GM18951 (cell line): ENCODE measurements around the gene FOXK2.

ENCODE experiments used
- POLR2A ChIP-seq: IDR thresholded peaks from 4 replicates; pipeline ENCODE4 v1.6.1; 2011; ENCODE audit warnings: mild to moderate bottlenecking; ENCODE audit not compliant: insufficient read length, insufficient read depth; ENCODE audit errors: extremely low read depth
- in situ Hi-C: fragments of 300-500 bp; cut with MboI; formaldehyde crosslinking; loops from one replicate; pipeline ENCODE4 v1.12.0; 2022; ENCODE audit warnings: low sequenced_read_pairs, mixed read lengths, inconsistent platforms; ENCODE audit not compliant: unreplicated experiment

The FOXK2 gene

DNA sequence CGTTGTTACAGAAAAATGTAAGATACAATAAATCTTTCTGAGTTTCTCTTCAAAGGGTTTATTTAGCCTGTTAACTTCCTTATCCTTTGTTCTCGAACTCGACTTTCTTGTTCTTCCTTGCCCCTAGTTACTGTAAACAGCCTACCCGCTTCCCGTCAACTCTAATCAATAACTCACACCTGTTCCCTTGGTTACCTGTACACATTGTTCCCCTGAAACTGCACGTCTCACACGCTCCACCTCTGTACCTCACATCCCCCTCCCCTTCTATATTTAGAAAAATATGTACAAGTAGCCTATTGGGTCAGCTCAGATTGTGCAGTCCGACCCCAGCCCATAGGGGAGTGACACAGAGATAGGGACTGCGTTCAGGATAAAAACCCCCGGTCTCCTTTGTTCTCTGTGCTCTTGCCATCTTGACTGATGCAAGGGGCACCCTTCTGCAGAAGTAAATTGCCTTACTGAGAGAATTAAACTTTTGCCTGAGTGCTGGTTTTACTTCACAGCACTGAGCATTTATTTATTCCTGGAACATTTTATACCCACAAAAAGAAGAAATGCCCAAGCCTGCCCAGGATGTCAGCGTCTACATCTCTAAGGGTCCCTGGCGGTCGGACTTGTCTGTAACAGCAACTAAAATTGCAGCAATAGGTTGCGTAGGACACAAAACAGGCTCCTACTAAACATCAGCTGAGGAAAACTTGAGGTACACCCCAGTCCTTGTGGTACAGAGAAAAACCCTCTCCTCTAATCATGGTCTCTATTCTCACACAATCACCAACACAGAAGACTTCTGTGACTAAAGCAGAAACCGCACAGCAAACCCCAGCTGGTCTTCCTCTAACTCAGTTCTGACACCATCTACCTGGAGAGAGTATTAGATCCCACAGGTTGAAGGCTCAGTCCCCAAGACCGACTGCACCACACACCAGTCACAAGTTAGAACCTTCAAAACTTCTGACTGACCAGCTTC, 117.4 kb downstream of the FOXK2 start:
- TF ChIP-seq POLR2A: no peak
- in situ Hi-C loops: no loop called here

DNA sequence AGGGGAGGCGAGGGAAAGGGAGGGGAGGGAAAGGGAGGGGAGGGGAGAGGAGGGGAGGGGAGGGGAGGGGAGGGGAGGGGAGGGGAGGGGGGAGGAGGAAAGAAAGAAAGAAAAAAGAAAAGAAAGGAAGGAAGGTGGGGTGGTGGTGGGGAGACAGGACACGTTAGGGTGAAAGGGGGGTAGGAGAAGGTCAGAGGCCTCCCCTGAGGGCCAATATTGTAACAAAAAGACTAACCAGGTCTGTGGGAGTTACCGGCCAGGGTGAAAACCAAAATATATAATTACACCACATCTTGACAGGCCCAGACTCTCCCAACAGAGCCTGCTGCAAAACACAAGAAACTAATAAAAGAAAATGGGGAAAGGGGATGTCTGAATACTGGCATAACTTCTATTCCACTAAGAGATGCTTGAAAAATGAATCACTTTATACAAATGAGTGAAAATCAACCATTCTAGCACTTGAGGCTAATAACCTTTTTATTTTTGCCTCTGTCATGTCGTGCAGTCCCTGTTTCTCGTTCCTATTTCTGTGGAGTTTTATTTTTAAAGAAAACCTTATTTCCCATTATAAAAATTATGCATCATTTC, 118.7 kb downstream of the FOXK2 start:
- in situ Hi-C loops: no loop called here
- no peak for TF ChIP-seq POLR2A

DNA sequence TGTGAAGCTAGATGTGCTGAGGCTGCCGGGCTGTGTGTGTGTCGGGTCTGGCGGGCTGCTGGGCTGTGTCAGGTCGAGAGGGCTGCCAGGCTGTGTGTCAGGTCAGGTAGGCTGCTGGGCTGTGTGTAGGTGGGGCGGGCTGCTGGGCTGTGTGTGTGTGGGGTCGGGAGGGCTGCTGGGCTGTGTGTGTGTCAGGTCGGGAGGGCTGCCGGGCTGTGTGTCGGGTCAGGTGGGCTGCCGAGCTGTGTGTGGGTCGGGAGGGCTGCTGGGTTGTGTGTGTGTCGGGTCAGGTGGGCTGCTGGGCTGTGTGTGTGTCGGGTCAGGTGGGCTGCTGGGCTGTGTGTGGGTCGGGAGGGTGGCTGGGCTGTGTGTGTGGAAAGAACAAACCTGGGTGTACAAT, 120.1 kb downstream of the FOXK2 start:
- in situ Hi-C loops: no loop called here
- TF ChIP-seq POLR2A: no peak

DNA sequence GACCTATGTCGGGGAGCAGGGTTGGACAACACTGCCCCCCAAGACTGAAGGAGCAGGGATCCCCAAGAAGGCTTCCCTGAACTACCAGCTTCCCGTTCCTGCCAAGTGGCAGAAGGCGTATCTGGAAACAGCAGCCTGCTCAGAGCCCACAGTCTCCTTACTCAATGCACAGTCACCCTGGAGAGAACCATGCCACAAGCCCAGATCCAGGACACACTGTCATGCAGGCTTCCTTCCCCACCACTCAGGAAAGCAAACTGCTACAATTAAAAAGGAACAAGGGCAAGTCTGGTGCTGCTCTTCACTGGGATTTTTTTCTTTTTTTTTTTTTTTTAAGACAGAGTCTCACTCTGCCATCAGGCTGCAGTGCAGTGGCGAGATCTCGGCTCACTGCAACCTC, 120.5 kb downstream of the FOXK2 start:
- no peak for TF ChIP-seq POLR2A
- in situ Hi-C loops: no loop called here

DNA sequence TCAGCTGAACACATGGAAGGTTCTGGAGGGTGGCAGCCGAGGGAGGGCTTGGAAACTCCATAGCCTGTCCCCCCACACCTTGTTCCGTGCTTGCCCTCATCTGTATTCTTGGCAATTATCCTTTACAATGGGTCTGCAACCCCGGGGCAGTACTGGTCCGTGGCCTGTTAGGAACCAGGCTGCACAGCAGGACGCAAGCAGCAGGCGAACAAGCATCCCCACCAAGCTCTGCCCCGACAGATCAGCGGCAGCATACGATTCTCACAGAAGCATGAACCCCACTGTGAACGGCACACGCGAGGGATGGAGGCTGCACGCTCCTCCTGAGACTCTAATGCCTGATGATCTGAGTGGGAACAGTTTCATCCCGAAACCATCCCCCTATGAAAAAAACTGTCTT, 122.5 kb downstream of the FOXK2 start:
- in situ Hi-C loops: no loop called here
- TF ChIP-seq POLR2A: no peak

DNA sequence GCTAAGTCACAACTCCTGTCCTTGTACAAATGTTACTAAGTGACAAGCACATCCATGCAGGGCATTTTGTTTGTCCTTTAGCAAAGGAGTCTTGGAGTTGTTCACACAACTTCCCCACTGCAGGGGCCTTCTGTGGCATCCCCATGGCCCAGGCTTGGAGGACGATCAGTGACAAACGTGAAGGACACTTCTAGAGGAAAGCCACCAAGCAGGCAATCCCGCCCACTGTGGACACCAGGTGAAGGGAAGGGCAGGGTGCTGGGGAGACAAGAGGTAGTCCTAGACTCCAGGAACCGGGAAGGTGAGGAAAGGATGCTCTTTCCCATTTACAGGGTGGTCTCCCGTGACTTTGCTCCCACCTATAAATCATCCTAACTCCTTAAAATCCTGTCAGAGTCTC, 124.6 kb downstream of the FOXK2 start:
- TF ChIP-seq POLR2A: no peak
- in situ Hi-C loops: no loop called here

DNA sequence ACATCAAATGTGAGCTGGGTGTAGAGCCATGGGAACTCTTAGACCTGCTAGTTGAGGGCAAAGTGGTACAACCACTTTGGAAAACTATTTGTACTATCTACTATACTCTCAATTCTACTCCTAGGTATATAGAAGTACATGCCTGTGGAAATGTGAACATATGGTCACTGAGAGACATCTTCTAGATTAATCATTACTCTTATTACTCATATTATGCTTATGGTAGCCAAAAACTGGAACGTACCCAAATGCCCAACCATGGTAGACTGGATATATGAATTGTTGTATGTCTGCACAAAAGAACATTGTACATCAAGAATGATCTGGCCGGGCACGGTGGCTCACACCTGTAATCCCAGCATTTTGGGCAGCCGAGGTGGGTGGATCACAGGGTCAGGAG, 126.0 kb downstream of the FOXK2 start:
- TF ChIP-seq POLR2A: no peak
- in situ Hi-C loops: no loop called here

DNA sequence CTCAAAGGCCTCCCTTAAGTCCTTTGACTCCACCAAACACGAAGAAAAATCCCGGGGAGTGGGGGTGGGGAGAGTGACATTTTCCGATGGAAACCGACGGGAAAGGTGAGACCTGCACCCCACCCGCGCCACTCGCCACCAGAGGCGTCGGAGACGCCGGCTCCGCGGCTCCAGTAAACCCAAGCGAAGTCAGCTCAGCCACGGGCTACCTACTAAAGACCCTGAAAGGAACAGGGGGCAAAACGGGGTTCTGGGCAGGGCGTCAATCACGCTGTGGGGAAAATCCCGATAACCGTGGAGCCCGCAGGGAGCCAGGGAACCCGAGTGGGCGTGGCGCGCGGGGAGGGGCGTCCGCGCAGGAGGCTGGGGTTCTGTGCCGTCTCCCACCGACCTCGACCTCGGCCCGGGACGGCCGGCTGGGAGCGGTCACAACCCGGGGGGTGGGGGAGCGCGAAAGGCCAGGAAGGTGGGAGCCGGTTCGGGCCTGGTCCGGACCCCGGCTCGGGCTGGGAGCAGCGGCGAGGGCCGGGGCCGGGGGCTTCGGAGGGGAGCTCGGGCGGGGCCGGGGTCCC, 128.1 kb downstream of the FOXK2 start:
- no peak for TF ChIP-seq POLR2A
- in situ Hi-C loops: no loop called here

DNA sequence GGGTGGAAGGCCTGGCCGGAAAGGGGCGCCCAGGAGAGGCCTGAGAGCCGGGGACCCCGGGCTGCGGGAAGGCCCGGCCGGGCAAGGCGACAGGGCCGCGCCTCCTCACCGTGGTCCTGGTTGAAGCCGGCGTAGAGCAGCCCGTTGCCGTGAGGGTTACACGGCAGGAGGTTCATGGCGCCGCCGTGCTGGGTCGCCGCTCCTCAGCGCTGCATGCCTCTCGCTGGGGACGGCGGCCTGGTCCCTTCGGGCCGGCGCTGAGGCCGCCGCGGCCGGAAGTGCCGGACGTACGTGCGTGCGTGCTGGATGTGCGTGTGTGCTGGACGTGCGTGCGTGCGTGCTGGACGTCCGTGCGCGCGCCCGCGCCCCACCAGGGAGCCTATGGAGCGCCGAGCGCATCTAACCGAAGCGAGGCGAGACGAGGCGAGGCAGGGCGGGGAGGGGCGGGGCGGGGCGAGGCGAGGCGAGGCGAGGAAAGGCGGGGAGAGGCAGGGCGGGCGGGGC, 128.7 kb downstream of the FOXK2 start, which contains the start of gene WDR45B:
TSS of gene WDR45B (minus strand) at position 280 of the 504 bp plus-strand sequence. CDS start at position 176, 104 bp downstream.
- in situ Hi-C loops: no loop called here
- TF ChIP-seq POLR2A: peak; percentile 95

DNA sequence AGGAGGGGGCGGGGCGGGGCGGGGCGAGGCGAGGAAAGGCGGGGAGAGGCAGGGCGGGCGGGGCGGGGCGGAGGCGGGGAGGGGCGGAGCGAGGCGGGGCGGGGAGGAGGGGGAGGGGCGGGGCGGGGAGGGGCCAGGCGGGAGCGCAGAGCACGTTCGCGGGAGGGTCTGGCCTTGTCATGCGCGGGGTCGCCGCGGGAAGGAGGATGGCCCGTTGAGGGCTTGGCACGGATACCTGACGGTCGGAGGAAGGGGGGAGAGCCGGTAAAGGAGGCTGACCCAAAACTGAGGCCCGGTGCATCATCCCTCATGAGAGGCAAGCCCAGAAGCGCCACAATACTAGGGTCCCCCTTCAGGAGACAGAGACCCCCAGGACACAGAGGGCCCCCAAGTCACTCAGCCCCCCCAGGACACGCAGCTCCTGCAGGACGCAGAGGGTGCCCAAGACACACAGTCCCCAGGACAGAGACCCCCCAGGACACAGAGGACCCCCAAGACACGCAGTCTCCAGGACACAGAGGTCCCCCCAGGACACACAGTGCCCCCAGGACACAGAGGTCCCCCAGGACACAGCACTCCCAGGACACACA, 129.3 kb downstream of the FOXK2 start:
- in situ Hi-C loops: no loop called here
- TF ChIP-seq POLR2A: no peak

DNA sequence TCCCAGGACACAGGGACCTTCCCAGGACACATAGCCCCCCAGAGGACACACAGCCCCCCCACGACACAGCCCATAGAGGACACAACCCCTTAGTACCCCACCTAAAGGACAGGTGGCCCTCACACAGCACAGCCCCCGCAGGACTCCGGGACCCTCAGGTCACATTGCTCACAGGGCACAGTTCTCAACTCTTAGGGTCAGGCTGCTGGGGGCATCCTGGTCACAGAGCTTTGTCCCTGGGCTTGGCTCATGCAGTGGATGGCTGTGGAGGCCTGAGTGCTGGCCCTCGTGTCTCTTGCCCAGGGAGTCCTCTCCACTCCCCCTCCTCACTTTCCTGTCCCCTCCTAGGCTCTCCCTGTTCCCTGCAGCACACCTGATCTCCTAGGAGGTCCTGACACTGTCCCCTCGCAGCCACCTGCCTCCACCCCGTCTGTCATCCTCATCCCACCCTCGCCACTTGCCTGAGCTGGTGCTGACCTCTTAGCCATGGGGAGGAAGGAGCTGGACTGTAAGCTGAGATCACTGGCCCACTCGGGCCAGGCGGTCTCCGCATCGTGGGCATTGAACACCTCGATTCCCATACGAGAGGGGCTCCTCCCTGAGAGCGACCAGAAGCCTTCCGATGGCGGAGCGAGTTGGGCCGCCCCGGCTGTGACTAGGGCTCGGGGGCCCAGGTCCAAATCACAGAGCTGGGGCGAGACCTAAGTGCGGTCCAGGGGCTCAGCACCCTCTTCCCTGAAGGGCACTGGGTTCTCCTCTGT, 130.1 kb downstream of the FOXK2 start:
- in situ Hi-C loops: no loop called here

DNA sequence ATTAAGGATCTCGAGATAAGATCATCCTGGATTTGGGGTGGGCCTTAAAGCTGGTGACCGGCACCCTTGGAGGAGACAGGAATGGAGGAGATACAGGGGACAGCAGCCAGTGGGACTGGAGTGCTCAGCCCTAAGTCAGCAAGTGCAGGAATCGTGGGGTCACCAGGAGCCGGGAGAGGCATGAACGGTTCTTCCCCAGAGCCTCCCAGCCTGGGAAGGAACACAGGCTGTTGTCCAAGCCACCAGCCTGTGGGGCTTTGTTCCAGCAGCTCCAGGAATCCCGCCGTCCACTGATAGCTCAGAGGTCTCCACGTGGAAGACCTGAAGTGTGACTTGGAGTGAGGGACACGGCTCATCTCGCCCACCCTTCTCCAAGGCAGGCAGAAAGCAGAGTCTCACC, 131.2 kb downstream of the FOXK2 start:
- in situ Hi-C loops: no loop called here
- TF ChIP-seq POLR2A: no peak

More for the DNA sequence above, 130.1 kb downstream of the FOXK2 start:
- TF ChIP-seq POLR2A: no peak
